ENCODE data around the gene LENG9. TPM values are rescaled to one million over a fixed set of nuclear protein-coding genes. Genes with fewer than 3 reads are reported as not detected.

The LENG9 gene
- total and polyA plus RNA-seq, 2 of the 13 experiments (the other 11 are each of a cell fraction or from before 2014, with no cell fraction given) = 0.75 to 2.9 TPM

GRCh38 chr19:54433697-54434096 is 29.9 kb downstream of the LENG9 start:
- ChIA-PET CTCF (ENCODE audit: low intra/inter-chr PET ratio, low total read pairs) (no interaction called here), POLR2A (interaction anchor here (1.7 to 1.8 kb wide), 2 partner anchors 13 to 15 kb away, joined by 6 to 7 read pairs; partner anchors contain the start of gene LENG8)
- in situ Hi-C loops (cut with HindIII; ENCODE audit: extremely low pct_ligation_motif_present, low pct_unique_long_range_greater_than_20kb) (no loop called here), intact Hi-C loops (cut with micrococcal nuclease; ENCODE audit: unreplicated experiment) (no loop called here)
- H3K4me1 ChIP-seq (ENCODE audit: insufficient read depth, low read length) = no peaks in the 10 kb centered on the region
- H3K9me3 ChIP-seq (ENCODE audit: low read length) = no peaks in the 10 kb centered on the region
- DNase-seq (ENCODE audit: low spot score) = no peak
- no peaks in the 10 kb centered on the region for H4K20me1 ChIP-seq (ENCODE audit: insufficient read depth, low read length)
- ATAC-seq = no peak
- TF ChIP-seq ZNF768 (CRISPR knock-in tag; IDR thresholded peaks at IDR 0.05) = peak; percentile 65
- no peak for TF ChIP-seq TFE3 (CRISPR knock-in tag; IDR thresholded peaks at IDR 0.05)
- TF ChIP-seq SSRP1 (CRISPR knock-in tag; IDR thresholded peaks at IDR 0.05) = peak; percentile 16; the same call in 1 of the 2 replicates
- no peak overlapping the region for H3K4me2 ChIP-seq (ENCODE audit: low read depth, low read length)
- no peak for FAIRE-seq
- no peak overlapping the region for H3K9ac ChIP-seq (ENCODE audit: insufficient read depth, low read depth, low read length)
- no peak overlapping the region for H3K4me3 ChIP-seq (replicated peaks in 1 of 3; ENCODE audit: insufficient read depth in 1 of 3, low read depth in 2 of 3, low read length in 3 of 3)
- 97% methylated on average over 3 of the region's 5 CpGs for WGBS (ENCODE audit: low lambda C conversion rate)
- no TSS peak for BruUV-seq (replicated peaks)
- H3K36me3 ChIP-seq (replicated peaks in 1 of 2; ENCODE audit: control insufficient read depth in 1 of 2, insufficient read depth in 2 of 2, low read length in 2 of 2) = no peaks in the 10 kb centered on the region
- no peaks in the 10 kb centered on the region; a peak in 1 of 5 replicates for H3K27me3 ChIP-seq (ENCODE audit: control insufficient read depth in 1 of 2, insufficient read depth in 2 of 2, low read length in 2 of 2)
- H3K27ac ChIP-seq (ENCODE audit: extremely low read length, insufficient read depth, low read length) = no peak overlapping the region
- H3K79me2 ChIP-seq (ENCODE audit: insufficient read depth, low read length) = no peaks in the 10 kb centered on the region
- no peak overlapping the region for H2AFZ ChIP-seq (ENCODE audit: low read length)

- H3K4me1 ChIP-seq (ENCODE audit: insufficient read depth, low read length) = no peaks in the 10 kb centered on the region
- H4K20me1 ChIP-seq (ENCODE audit: insufficient read depth, low read length) = no peaks in the 10 kb centered on the region
- no peaks in the 10 kb centered on the region for H3K79me2 ChIP-seq (ENCODE audit: insufficient read depth, low read length)
- H3K27me3 ChIP-seq (ENCODE audit: control insufficient read depth in 1 of 2, insufficient read depth in 2 of 2, low read length in 2 of 2) = no peaks in the 10 kb centered on the region; a peak in 1 of 5 replicates
- no peak overlapping the region for H3K4me2 ChIP-seq (ENCODE audit: low read depth, low read length)
- H3K9me3 ChIP-seq (ENCODE audit: low read length) = no peaks in the 10 kb centered on the region
- POLR2A ChIA-PET = interaction anchor here (3.9 kb wide), 1 partner anchor 12 kb away, joined by 41 read pairs; no protein-coding TSS in a partner anchor
- WGBS (ENCODE audit: low lambda C conversion rate) = 92% methylated on average over 8 of the region's 10 CpGs
- no peak for FAIRE-seq
- H3K4me3 ChIP-seq (replicated peaks in 1 of 3; ENCODE audit: insufficient read depth in 1 of 3, low read depth in 2 of 3, low read length in 3 of 3) = no peak overlapping the region
- no peak overlapping the region for H3K27ac ChIP-seq (ENCODE audit: extremely low read length, insufficient read depth, low read length)
- no peak for ATAC-seq
- DNase-seq (ENCODE audit: low spot score) = no peak
- TF ChIP-seq POLR2AphosphoS5 (IDR thresholded peaks at IDR 0.05; ENCODE audit: low read depth, low read length) (peak; percentile 13; the same call in 1 of the 2 replicates), GABPA (IDR thresholded peaks at IDR 0.05; ENCODE audit: low read depth, low read length) (no peak), GABPA (CRISPR knock-in tag; IDR thresholded peaks at IDR 0.05; ENCODE audit: low read depth) (no peak), SNRNP70 (IDR thresholded peaks at IDR 0.05; ENCODE audit: low read depth, low read length) (no peak), ZNF3 (CRISPR knock-in tag; IDR thresholded peaks at IDR 0.05) (no peak)
- intact Hi-C loops (cut with micrococcal nuclease; ENCODE audit: unreplicated experiment) (no loop called here), in situ Hi-C loops (cut with HindIII; ENCODE audit: extremely low pct_ligation_motif_present, low pct_unique_long_range_greater_than_20kb) (no loop called here)
- no peak overlapping the region for H2AFZ ChIP-seq (ENCODE audit: low read length)
- no peaks in the 10 kb centered on the region for H3K36me3 ChIP-seq (replicated peaks in 1 of 2; ENCODE audit: control insufficient read depth in 1 of 2, insufficient read depth in 2 of 2, low read length in 2 of 2)
- BruUV-seq (replicated peaks) = TSS peak; percentile 24
- no peak overlapping the region for H3K9ac ChIP-seq (ENCODE audit: insufficient read depth, low read depth, low read length)
- CTCF ChIA-PET (ENCODE audit: low intra/inter-chr PET ratio, low total read pairs) = no interaction called here
These were observed 31.3 kb downstream of the LENG9 start for GRCh38 chr19:54432144-54432738.

Measured in HepG2 (cell line).